Chondrocyte (in vitro differentiated cells): ENCODE data around the gene COL6A2. TPM values are rescaled to one million over a fixed set of nuclear protein-coding genes. Genes with fewer than 3 reads are reported as not detected.

ENCODE experiments used
- DNase-seq: peaks from one replicate; pipeline ENCODE4 v3.0.0; 2021; ENCODE audit warnings: mixed read lengths, low spot score
- H3K27ac Mint-ChIP-seq: one replicate; pipeline ENCODE4 v1.8.0; 2021; ENCODE audit warnings: mild to moderate bottlenecking, moderate library complexity, mixed read lengths; ENCODE audit not compliant: unreplicated experiment
- H3K27me3 Mint-ChIP-seq: 2 replicates; pipeline ENCODE4 v1.8.0; 2021; ENCODE audit warnings: low read depth, mixed read lengths
- H3K36me3 Mint-ChIP-seq: 2 replicates; pipeline ENCODE4 v1.8.0; 2021; ENCODE audit warnings: low read depth, mixed read lengths
- H3K4me1 Mint-ChIP-seq: 2 replicates; pipeline ENCODE4 v1.8.0; 2021; ENCODE audit warnings: low read depth, mild to moderate bottlenecking, mixed read lengths
- H3K4me3 Mint-ChIP-seq: one replicate; pipeline ENCODE4 v1.8.0; 2021; ENCODE audit warnings: mild to moderate bottlenecking, moderate library complexity, mixed read lengths; ENCODE audit not compliant: unreplicated experiment
- H3K9me3 Mint-ChIP-seq: 2 replicates; pipeline ENCODE4 v1.8.0; 2021; ENCODE audit warnings: low read depth, mixed read lengths
- total RNA-seq: library from RNA; stranded (reverse); gene quantifications from 3 replicates; pipeline ENCODE4 v1.2.1, GENCODE V29; 2021
- TF ChIP-seq, protein P1 (sequence below): fragments of 200-600 bp; sonication (generic); IDR thresholded peaks from 2 replicates; pipeline ENCODE4 v1.5.0; 2021; ENCODE audit warnings: antibody characterized with exemption, mild to moderate bottlenecking, moderate library complexity

Gene COL6A2
- total RNA-seq, 1 donor from 2014 or later, result 1,646 TPM

DNA sequence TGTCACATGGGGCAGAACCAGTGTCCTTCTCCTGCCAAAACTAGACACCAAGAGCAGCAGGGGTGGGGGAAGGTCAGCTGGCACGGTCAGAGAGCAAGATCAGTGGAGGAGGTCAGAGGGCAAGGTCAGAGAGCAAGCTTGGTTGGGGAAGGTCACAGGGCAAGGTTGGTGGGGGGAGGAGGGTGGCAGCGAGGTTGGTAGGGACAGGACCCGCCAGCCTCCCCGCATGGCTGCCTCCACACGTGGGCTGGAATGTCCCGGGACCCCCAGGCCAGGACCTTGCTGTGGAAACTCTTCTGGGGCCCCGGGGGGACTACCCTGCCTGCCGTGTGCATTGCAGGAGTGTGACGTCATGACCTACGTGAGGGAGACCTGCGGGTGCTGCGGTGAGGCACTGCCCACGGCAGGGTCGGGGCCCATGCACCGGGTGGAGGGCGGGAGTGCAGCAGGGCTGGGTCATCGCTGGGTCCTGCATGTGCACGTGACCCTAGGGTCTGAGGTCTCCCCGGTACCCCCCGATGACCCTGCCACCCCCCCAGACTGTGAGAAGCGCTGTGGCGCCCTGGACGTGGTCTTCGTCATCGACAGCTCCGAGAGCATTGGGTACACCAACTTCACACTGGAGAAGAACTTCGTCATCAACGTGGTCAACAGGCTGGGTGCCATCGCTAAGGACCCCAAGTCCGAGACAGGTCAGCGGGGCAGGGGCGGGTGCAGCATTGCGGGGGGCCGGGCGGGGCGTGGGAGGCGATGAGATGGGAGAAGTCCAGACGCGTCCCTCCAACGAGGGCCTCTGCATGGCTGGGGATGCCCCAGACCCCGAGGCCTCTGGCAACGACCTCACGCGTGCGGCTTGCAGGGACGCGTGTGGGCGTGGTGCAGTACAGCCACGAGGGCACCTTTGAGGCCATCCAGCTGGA lies 27.3 kb downstream of the COL6A2 start:
- H3K9me3 Mint-ChIP-seq, result no peaks in the 10 kb centered on the region
- DNase-seq, result peak; percentile 89
- H3K36me3 Mint-ChIP-seq, result peaks cover 27% of the 10 kb centered on the region
- no peak overlapping the region for H3K27ac Mint-ChIP-seq
- peaks cover 3% of the 10 kb centered on the region for H3K4me1 Mint-ChIP-seq
- no peaks in the 10 kb centered on the region for H3K27me3 Mint-ChIP-seq
- TF ChIP-seq, protein P1, sequence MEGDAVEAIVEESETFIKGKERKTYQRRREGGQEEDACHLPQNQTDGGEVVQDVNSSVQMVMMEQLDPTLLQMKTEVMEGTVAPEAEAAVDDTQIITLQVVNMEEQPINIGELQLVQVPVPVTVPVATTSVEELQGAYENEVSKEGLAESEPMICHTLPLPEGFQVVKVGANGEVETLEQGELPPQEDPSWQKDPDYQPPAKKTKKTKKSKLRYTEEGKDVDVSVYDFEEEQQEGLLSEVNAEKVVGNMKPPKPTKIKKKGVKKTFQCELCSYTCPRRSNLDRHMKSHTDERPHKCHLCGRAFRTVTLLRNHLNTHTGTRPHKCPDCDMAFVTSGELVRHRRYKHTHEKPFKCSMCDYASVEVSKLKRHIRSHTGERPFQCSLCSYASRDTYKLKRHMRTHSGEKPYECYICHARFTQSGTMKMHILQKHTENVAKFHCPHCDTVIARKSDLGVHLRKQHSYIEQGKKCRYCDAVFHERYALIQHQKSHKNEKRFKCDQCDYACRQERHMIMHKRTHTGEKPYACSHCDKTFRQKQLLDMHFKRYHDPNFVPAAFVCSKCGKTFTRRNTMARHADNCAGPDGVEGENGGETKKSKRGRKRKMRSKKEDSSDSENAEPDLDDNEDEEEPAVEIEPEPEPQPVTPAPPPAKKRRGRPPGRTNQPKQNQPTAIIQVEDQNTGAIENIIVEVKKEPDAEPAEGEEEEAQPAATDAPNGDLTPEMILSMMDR, result no peak
- H3K4me3 Mint-ChIP-seq, result no peak overlapping the region

DNA sequence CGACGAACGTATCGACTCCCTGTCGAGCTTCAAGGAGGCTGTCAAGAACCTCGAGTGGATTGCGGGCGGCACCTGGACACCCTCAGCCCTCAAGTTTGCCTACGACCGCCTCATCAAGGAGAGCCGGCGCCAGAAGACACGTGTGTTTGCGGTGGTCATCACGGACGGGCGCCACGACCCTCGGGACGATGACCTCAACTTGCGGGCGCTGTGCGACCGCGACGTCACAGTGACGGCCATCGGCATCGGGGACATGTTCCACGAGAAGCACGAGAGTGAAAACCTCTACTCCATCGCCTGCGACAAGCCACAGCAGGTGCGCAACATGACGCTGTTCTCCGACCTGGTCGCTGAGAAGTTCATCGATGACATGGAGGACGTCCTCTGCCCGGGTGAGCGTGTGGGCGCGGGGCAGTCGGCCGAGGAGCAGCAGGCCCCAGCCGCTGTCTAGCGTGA lies 28.0 kb downstream of the COL6A2 start:
- Mint-ChIP-seq H3K4me1 (peaks cover 3% of the 10 kb centered on the region), H3K27me3 (no peaks in the 10 kb centered on the region), H3K9me3 (no peaks in the 10 kb centered on the region), H3K4me3 (no peak overlapping the region), H3K27ac (no peak overlapping the region), H3K36me3 (peaks cover 27% of the 10 kb centered on the region)
- no peak for DNase-seq
- TF ChIP-seq, protein P1, result no peak

DNA sequence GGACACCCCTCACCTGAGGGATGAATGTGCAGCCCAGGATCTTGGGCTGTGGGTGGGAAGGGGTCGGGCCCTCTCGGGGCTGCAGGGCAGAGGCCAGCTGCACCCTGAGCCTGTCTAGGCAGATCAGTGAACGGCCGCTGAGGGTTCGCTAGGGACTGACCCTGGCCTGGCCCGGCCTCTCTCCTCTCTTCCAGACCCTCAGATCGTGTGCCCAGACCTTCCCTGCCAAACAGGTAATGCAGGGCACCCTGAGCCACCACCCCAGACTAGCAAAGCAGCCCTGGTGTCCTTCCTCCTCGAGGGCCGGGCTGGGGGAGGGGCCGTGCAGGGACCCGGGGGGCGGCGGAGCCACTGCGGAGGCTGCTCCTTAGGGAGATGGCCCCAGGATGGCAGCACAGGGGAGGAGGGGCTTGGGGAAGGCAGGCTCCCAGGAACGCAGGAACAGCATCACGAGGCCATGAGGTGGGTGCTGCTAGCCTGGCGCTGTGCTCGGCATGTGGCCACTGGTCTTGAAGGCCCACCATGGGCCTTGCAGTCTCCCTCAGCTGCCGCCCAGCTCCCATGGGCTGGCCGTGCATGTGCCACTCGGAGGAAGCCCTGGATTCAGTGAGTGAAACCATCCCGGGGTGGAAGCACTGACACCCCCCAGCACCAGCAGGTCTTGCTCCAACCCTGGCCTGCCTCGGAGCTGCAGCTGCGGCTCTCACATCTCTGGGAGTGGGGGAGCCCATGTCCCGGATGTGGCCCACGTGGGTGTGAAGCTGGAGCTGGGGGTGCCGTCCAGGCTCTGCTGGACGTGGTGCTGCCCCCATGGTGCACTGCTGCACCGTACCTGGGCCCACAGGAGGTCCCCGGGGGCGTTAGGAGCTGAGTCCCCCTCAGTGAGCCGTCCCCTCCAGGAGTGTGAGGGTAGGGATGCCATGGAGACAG lies 28.7 kb downstream of the COL6A2 start:
- Mint-ChIP-seq H3K27me3 (no peaks in the 10 kb centered on the region), H3K36me3 (peaks cover 27% of the 10 kb centered on the region), H3K4me3 (no peak overlapping the region), H3K27ac (no peak overlapping the region), H3K9me3 (no peaks in the 10 kb centered on the region), H3K4me1 (peaks cover 3% of the 10 kb centered on the region)
- DNase-seq, result peak; percentile 91
- TF ChIP-seq, protein P1, result no peak

DNA sequence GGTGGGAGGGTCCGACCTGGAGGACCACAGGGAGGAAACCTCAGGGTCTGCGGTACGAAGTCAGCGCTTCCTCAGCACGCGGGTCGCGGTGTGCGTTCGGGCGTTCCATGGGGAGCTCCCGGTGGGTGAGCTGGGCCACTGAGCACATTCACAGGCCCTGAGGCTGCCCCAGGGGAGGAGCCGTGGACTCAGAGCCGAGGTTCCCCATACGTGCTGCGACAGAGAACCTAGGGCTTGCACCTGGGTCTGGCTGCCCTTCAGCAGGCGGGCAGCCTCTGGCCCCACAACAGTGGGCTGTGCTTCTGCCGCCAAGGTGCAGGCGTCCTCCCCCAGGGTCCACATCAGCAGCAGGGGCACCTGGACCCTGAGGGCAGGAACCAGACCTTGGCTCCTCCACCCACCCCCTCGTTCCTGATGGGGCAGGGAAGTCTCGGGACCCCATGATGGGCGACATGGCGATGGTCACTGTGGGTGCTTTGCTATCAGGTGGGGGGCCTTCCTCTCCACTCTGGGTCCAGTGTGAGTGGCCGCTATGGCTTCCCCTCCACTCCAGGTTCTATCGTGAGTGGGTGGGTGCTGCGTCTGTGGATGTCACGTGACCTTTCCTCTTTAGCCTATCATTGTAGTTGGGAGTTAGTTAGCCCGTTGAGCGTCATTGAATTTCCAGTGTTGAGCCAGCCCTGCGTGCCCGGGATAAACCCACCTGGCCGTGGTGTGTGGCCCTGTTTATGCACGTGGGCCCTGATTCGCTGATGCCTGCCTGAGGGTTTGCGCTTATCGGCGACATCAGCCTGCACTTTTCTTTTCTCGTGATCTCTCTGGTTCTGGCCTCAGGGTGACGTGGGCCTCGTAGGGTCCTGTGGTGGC lies 29.6 kb downstream of the COL6A2 start:
- Mint-ChIP-seq H3K27ac (no peak overlapping the region), H3K4me3 (no peak overlapping the region), H3K36me3 (peaks cover 23% of the 10 kb centered on the region), H3K9me3 (no peaks in the 10 kb centered on the region), H3K4me1 (no peaks in the 10 kb centered on the region), H3K27me3 (no peaks in the 10 kb centered on the region)
- TF ChIP-seq, protein P1, result no peak
- peak; percentile 81 for DNase-seq
